Measurements from ENCODE around the gene UMODL1.

The UMODL1 gene

DNA sequence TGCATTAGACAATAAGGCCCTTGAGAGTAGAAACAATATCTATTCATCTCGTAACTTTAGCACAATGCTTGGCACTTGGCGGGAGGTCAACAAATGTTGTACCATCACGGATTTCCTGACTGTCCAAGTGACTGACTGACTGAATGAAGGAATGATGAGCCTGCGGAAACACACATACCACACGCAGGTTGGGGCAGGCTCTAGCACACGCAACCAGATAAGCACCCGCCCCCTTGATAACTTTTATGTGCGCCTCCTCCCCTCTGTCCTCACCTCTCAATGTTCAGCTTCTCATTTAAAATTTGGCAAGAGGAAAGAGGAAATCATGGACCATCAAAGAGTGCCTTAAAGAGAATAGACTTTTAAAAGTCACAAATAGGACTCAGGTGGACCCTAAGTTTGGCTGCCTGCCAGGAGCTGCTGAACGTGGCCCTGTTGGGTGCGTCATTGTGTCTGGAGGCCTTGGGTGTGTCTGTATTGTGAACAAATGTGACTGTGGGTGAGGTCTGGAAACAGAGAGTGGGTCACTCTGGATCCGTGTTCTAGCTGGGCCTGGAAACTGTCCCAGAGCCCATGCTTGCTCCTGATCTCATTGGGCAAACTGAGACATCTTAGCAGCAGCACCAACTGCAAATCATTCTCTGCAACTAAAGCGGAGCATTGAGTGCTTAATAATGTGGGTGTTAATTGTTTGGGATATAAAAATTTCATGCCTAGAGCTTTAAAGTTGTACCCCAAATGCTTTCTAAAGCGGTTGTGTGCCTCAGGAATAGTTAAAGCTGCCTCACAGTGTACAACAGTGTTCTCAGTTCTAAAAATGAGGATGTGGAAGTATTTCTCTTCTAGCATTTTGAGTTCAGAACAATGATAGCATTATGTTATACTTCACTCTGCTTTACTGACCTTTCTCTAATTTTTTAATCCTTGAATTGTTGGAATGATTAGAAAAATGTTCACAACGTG lies 100.3 kb downstream of the UMODL1 start:
- H3K4me3 ChIP-seq (replicated peaks; ENCODE audit: insufficient read depth, low read length), result no peak overlapping the region
- TF ChIP-seq REST (IDR thresholded peaks at IDR 0.05; ENCODE audit: insufficient replicate concordance, low read depth), result no peak
- no peak for TF ChIP-seq GABPA (IDR thresholded peaks at IDR 0.05; ENCODE audit: low read depth)
- TF ChIP-seq SPI1 (IDR thresholded peaks at IDR 0.05; ENCODE audit: borderline replicate concordance, low read depth), result no peak
- no peak for TF ChIP-seq CTCF (IDR thresholded peaks at IDR 0.05; ENCODE audit: insufficient read depth, low read length)
- TF ChIP-seq POLR2AphosphoS5 (IDR thresholded peaks at IDR 0.05; ENCODE audit: low read depth), result no peak
- H3K27ac ChIP-seq (replicated peaks), result no peak overlapping the region
- no peak for DNase-seq (ENCODE audit: low read depth in 1 of 2, low spot score in 1 of 2)
- H3K27me3 ChIP-seq (ENCODE audit: insufficient read depth, poor library complexity, severe bottlenecking), result no peaks in the 10 kb centered on the region

DNA sequence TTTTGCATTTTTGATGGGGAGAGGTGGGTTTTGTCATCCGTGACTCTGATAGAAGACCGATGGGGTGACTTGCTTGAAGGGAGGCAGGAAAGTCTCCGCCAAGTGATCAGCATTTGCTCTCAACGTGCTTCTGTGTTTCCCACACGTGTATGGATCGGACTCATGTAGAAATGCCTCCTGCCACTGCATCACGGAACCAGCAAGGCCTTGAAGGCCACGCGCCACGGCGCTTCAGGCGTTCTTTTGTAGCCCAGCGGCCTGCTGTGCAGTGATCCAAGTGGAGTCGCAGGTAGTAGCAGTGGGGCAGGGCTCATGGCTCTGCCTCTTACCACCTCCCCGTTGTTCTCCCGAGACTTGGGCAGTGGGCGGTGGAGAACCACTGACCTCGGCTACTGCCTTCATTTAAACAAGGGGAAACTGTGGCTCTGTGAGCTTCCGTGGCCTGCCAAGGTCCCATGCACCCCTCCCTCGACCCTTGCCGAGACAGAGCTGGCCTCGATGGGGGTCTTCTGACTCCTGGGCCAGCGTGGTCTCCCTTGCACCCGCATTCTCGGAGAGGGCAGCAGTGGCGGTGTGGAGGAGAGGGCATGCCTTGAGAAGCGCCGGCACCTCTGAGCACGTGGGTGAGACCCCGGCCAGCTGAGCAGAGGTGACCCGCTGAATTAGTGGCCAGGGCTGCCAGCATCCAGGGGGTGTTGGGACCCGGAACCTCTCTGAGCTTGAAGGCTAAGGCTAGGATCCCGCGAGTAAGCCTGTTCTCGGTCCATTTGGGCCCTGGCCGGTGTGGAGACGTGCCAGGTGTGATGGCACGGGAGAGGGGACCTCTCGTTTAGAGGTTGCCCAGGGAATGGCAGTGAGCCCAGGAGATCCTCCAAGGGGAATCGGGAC lies 101.7 kb downstream of the UMODL1 start:
- Histone ChIP-seq H3K27me3 (ENCODE audit: insufficient read depth, poor library complexity, severe bottlenecking) (no peaks in the 10 kb centered on the region), H3K27ac (replicated peaks) (no peak overlapping the region), H3K4me3 (replicated peaks; ENCODE audit: insufficient read depth, low read length) (no peak overlapping the region)
- no peak for DNase-seq (ENCODE audit: low read depth in 1 of 2, low spot score in 1 of 2)
- TF ChIP-seq GABPA (IDR thresholded peaks at IDR 0.05; ENCODE audit: low read depth), result no peak
- TF ChIP-seq REST (IDR thresholded peaks at IDR 0.05; ENCODE audit: insufficient replicate concordance, low read depth), result no peak
- no peak for TF ChIP-seq CTCF (IDR thresholded peaks at IDR 0.05; ENCODE audit: insufficient read depth, low read length)
- TF ChIP-seq SPI1 (IDR thresholded peaks at IDR 0.05; ENCODE audit: borderline replicate concordance, low read depth), result no peak
- TF ChIP-seq POLR2AphosphoS5 (IDR thresholded peaks at IDR 0.05; ENCODE audit: low read depth), result no peak

GRCh38 chr21:42174173-42174572 lies 103.1 kb downstream of the UMODL1 start:
- DNase-seq (ENCODE audit: low read depth in 1 of 2, low spot score in 1 of 2), result no peak
- Histone ChIP-seq H3K27me3 (ENCODE audit: insufficient read depth, poor library complexity, severe bottlenecking) (no peaks in the 10 kb centered on the region), H3K4me3 (replicated peaks; ENCODE audit: insufficient read depth, low read length) (no peak overlapping the region), H3K27ac (replicated peaks) (no peak overlapping the region)
- TF ChIP-seq SPI1 (IDR thresholded peaks at IDR 0.05; ENCODE audit: borderline replicate concordance, low read depth) (no peak), CTCF (IDR thresholded peaks at IDR 0.05; ENCODE audit: insufficient read depth, low read length) (no peak), POLR2AphosphoS5 (IDR thresholded peaks at IDR 0.05; ENCODE audit: low read depth) (no peak), GABPA (IDR thresholded peaks at IDR 0.05; ENCODE audit: low read depth) (no peak)
